IPS-NIHi7 (cell line): ENCODE results near the gene AKT1.
"Not testable (repeated sequence)": the region's sequence is repeated elsewhere in the genome, so short reads cannot be mapped to it uniquely, and the experiment has no call there.

Experiments
- DNase-seq: peaks from one replicate; pipeline ENCODE4 v3.0.0; 2012; ENCODE audit warnings: mixed read lengths; ENCODE audit errors: extremely low spot score

The AKT1 gene

GRCh38 chr14:104818714-104819161 is 23.2 kb upstream of the AKT1 start:
- no peak for DNase-seq

DNA sequence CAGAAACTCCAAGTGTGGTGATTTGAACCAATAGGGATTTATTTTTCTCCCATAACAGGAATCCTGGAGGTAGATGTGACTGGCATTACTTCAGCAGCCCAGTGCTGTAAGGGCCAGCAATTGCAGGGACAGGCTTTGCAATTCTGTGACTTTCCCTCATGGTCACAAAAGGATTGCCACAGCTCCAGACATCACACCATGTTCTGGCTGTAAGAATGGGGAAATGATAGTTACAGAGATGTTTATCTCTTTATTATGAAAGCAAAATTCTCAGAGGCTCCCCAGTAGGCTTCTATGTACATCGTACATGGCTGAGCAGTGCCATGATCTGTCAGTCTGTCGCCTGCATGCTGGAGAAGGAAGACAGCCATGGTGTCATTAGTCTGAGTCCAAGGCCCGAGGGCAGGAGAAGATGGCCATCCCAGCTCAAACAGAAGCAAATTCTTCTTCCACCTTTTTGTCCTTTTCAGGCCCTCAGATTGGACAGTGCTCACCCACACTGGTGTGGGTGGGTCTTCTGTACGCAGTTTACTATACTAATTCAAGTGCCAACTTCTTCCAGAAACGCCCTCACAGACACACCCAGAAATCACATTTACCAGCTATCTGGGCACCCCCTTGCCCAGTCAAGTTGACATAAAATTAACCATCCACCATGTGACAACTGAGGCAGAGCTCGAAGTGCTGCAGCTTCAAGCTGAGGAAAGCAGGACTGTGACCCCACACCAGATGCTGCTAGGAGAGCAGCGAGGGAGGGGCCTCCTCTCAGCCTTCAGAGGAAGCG is 22.6 kb upstream of the AKT1 start:
- DNase-seq, result no peak

DNA sequence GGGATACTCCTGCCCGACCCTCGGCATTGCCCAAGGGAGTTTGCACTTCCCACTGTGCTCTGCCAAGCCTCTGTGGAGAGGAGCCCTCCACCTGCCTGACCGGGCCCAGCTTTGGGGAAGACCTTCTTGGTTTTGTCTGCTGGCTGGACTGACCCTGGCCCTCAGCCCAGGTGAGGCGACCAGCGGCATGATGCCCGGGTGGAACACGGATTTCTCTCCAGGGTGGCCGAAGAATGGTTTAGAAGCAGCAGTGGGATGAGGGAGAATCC is 21.0 kb upstream of the AKT1 start:
- DNase-seq, result no peak

DNA sequence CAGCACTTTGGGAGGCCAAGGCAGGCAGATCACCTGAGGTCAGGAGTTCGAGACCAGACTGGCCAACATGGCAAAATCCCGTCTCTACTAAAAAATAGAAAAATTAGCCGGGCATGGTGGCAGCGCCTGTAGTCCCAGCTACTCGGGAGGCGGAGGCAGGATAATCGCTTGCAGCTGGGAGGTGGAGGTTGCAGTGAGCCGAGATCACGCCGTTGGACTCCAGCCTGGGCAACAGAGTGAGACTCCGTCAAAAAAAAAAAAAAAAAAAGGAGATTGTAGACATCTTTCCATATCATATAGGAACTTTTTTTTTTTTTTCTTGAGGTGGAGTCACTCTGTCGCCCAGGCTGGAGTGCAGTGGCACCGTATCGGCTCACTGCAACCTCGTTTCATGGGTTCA is 19.2 kb upstream of the AKT1 start:
- DNase-seq, result not testable (repeated sequence)

GRCh38 chr14:104813286-104813685 is 17.7 kb upstream of the AKT1 start:
- DNase-seq, result no peak

DNA sequence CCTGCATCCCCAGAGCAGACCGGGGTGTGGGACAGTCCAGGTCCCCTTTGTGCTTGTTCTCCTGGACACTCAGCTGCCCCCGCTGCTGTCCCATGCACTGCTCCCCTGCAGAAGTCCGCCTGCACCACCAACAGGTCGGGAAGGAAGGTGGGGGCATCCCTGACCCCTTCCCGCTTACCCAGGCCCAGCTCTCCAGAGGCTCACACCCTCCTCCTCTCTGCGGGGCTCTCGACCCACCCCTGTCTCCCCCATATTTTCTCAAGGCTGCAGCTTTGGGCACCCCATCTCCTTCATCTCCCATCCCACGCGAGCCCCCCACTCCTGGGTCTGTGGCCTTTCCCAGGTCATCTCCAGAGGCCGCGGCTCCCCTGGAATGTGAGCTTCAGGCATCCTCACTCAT is 14.8 kb upstream of the AKT1 start:
- DNase-seq, result no peak

DNA sequence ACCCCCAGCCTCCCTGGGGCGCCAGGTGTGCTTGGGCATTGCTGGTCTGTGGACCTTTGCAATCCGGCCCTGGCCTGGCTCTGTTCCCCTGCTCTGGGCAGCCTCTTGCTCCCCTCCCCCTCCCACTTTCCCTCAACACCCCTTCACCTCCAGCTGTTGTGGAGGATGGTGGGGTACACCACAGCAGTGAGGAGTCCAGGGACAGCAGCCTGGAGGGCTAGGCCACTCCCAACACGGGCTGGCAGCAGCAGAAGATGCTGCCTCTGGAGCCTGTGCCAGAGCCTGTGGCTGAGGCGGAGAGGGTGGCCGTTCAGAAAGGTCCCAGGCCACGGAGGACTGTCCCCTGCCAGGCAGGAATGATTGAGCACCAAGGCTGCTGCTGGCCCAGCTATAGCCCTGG is 12.9 kb upstream of the AKT1 start:
- DNase-seq, result no peak

DNA sequence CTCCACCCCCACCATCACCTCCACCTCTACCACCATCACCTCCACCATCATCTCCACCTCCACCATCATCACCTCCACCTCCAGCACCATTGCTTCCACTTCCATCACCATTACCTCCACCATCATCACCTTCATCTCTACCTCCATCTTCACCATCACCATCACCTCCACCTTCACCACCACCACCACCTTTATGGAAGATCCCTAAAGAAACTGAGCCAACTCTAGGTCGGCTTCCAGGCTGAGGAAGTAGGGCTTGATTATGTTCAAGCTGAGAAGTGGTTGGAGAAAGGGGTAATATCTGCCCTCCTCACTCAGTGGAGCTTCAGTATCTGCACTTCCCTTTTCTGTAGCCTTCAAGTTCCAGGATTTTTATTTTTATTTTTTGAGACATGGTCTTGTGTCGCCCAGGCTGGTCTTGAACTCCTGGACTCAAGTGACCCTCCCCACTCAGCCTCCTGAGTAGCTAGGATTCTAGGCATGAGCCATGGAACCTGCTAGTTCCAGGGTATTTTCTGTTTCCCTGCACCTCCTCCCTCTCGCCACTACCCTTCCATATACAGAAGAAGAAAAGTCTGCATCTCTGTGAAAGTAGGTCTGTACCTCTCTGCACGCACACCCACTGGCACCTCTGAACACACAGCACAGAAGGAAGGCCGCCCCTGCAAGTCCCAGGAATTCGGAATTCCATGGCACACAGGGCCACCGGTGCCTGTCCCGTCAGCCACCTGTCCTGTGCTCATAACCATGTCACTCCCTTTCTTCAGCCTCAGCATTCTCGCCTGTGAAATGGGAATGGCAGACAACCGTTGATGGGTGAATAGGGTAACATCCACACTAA is 11.3 kb upstream of the AKT1 start:
- DNase-seq, result no peak

DNA sequence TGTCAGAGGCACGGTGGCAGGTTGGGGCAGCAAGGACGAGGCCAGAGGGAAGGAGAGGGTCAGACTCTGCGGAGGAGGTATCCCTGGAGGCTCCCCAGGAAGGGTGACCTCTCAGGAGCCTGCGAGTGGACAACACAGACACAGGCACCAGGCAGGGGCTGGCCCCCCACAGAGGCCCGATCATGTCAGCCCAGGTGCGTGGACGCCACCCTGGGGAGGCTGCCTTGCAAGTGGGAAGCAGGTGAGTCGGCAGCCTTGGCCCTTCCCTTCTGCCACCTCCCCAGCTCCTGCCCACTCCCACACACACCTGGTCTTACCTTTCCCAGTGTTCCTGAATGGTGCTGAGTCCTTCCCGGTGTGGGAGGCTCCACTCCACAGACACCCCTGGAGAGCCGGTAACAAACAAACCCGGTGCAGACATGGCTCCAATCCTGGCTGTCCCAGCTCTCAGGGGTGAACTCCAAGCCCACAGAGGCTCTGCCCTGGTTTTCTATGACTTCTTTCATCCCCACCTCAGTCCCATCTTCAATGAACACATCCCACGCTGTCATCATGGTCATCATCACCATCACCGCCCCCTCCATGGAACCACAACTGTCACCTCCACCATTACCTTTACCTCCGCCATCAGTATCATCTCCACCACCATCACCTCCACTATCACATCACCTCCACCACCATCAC is 10.5 kb upstream of the AKT1 start:
- DNase-seq, result no peak

DNA sequence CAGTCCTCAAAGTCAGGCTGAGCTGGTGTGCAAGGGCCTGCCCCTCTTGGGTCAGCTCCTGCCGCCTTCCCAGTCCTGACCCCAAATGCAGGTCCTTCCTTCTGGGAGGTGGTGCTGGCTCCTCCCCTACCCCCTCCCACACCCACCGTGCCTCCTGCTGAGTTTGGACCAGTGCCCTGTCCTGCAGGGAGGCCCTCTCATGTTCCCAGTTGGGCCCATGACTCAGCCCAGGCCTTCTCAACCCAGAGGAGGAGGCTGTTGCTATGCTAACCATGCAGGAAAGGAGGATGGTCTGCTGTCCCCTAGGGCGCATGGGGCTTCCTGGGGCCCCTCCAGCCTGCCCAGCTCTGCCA is 9.8 kb upstream of the AKT1 start:
- DNase-seq, result no peak

- no peak for DNase-seq
Observed at GRCh38 chr14:104804481-104805325, 9.2 kb upstream of the AKT1 start.

DNA sequence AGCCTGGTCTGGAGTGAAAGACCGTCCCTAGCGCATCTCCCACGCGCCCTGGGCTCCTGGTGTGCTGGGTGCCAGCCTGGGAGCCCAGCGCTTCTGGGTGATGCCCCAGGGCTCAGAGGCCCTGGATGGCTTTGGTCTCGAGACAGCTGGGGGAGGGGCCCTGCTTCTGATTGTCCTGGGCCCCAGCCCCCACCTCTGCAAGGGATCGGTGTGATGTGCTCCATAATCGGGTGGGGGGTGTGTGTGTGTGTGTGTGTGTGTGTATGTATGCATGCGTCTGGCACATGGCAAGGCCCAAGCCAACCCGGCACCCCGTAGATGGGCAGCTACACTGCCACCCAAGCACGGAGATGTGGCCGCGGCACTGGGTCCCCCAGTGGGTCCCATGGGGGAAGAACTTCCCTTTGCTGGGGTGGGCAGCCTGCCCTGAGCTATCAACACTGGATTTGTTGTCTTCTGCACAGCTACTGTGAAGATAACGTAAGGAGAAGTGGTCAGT is 8.4 kb upstream of the AKT1 start:
- DNase-seq, result no peak

- no peak for DNase-seq
Observed at GRCh38 chr14:104803280-104803911, 7.8 kb upstream of the AKT1 start.

DNA sequence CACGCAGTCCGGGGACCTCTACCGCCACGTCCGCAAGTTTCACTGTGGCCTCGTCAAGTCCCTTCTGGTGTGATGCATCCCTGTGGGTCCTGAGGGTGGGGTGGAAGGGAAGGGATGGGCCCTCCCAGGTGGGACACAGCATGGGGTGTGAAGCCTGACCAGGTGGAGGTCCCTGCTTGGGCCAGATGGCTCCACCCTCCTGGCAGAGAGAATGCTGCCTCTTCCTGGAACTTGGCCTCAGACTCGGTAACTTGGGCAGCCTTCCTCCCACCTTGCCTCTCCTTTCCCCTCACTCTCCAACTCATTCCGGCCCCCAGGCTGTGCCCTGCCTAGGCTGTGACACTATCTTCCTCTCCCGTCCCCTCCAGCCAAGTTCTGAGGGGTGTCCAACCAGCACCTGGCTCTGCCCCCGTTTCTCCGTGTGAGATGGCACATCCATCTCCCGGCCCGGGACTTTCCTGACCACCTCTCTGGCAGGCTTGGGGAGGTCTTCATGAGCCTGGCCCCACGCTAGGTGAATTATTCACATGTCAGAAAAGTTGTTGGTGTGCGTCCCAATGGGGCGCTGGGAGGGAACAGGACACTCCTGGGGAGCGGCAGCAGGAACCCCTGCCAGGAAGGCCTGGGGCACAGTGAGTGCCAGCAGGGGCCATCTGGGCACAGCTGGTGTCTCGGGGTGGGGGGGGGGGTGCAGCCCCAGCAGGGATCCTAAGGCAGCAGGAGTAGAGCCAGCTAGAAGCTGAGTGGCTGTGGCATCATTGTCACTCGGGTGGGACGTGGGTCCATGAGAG is 7.0 kb upstream of the AKT1 start:
- DNase-seq, result no peak

DNA sequence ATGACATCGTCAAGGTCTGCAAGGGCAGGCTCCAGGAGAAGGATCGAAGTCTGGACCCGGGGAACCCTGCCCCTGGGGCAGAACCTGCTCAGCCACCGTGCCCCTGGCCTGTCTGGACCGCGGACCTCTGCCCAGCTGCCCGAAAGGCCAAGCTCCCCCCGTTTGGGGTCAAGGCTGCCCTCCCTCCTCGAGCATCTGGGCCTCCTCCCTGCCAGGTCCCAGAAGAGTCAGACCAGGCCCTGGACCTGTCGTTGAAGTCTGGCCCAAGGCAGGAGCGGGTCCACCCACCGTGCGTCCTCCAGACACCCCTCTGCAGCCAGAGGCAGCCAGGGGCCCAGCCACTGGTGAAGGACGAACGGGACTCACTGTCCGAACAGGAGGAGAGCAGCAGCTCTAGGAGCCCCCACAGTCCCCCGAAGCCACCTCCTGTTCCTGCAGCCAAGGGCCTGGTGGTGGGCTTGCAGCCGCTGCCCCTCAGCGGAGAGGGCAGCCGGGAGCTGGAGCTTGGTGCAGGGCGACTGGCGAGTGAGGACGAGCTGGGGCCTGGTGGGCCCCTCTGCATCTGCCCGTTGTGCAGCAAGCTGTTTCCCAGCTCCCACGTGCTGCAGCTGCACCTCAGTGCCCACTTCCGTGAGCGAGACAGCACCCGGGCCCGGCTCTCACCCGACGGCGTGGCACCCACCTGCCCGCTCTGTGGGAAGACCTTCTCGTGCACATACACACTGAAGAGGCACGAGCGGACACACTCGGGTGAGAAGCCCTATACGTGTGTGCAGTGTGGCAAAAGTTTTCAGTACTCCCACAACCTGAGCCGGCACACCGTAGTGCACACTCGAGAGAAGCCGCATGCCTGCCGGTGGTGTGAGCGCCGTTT is 6.2 kb upstream of the AKT1 start:
- no peak for DNase-seq

DNA sequence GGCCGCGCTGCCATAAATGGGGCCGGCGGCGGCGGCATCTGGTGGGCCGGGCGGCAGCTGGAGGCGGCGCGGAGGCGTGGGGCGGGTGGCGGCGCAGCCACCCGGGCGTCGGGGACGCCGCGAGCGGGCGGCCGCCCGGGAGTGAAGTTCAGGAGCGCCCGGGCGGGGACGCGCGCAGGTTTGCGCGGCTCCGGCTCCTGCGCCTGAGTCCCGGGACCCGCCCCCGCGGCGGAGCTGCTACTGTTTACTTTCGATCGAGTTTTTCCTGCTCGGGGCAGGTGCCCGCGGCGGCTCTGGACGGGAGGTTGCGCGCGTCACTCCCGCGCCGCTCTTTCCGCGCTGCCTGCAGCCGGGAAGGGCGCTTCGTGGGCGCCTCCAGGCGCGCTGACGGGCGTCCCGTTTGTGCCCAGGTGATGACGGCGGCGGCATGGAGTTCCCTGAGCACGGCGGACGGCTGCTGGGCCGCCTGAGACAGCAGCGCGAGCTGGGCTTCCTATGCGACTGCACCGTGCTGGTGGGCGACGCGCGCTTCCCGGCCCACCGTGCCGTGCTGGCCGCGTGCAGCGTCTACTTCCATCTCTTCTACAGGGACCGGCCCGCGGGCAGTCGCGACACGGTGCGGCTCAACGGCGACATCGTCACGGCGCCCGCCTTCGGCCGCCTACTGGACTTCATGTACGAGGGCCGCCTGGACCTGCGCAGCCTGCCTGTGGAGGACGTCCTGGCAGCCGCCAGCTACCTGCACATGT is 5.4 kb upstream of the AKT1 start, which contains the start of gene ZBTB42:
ZBTB42 (plus strand) TSS at position 331 of the 749 bp plus-strand sequence; CDS start at position 428, 97 bp downstream.
- peak; percentile 68 for DNase-seq

DNA sequence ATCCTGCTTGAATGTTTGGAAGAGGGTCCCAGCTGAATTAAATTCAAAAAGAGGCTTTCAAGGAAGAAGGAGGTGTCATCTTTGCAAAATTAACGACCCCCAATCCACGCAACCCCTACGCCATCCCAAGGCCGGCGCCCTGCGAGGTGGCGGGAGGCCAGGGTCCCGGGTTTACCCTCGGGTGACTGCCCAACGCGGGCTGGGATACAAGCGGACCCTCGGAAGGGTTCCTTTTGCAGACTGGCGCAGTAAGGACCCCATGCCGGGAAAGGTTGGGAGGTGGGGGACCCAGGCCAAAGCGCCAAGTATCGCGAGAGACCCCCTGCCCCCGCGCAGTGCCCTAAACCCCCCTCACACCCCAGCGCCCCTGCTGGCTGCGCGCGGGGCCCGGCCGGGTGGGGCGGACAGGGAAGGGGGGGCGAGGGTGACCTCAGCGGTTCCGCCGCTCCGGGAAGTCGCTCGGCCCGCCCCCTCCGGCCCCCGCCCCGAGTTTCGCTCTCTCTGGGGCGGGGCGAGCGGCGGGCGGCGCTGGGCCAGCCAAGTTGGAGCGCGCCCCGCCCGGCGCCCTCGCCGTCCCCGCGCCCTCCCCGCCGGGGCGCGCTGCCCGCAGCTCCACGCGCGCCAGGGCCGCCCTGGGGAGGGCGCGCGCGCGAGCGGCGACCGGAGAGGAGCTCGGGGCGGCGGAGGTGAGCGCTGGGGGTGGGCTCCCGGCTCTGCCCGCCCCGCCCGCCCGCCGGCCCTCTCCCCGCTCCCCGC is 4.6 kb upstream of the AKT1 start:
- peak; percentile 88 for DNase-seq
